CD14-positive monocyte (primary cell): ENCODE measurements around the gene CDC16. TPM values are rescaled to one million over a fixed set of nuclear protein-coding genes. Genes with fewer than 3 reads are reported as not detected.

Experiments
- DNase-seq, 3 donors: peaks; one replicate each; pipeline ENCODE4 v3.0.0-alpha.2; 2011 to 2022
- H2AFZ ChIP-seq: 2 replicates; pipeline ENCODE4 v1.6.0; 2012; ENCODE audit warnings: mild to moderate bottlenecking, low read depth, low read length, inconsistent platforms; ENCODE audit not compliant: insufficient read depth, poor library complexity, severe bottlenecking
- H3K27ac ChIP-seq, 2 donors: 1 replicate in 1 of 2; 2 replicates in 1 of 2; pipeline ENCODE4 v1.5.1; 2012 to 2013; ENCODE audit warnings: low read length in 2 of 2, control low read depth in 1 of 2, inconsistent platforms in 1 of 2, low read depth in 1 of 2, mild to moderate bottlenecking in 1 of 2
- H3K27me3 ChIP-seq, 2 donors: one replicate each; pipeline versions ENCODE4 v1.6.0 to v1.6.1; 2011 to 2013; ENCODE audit warnings: low read length in 2 of 2; ENCODE audit not compliant: control insufficient read depth in 2 of 2, insufficient read depth in 2 of 2
- H3K36me3 ChIP-seq, 2 donors: replicated peaks in 1 of 2; 1 replicate in 1 of 2; 2 replicates in 1 of 2; pipeline versions ENCODE4 v1.5.1 to v1.6.1; 2012 to 2013; ENCODE audit warnings: low read length in 2 of 2, control low read depth in 1 of 2, inconsistent platforms in 1 of 2, mild to moderate bottlenecking in 1 of 2; ENCODE audit not compliant: insufficient read depth in 2 of 2, control insufficient read depth in 1 of 2
- H3K4me1 ChIP-seq, 2 donors: 1 replicate in 1 of 2; 2 replicates in 1 of 2; pipeline versions ENCODE4 v1.5.1 to v1.6.1; 2012 to 2013; ENCODE audit warnings: low read length in 2 of 2, control low read depth in 1 of 2, inconsistent platforms in 1 of 2, mild to moderate bottlenecking in 1 of 2, moderate library complexity in 1 of 2; ENCODE audit not compliant: insufficient read depth in 2 of 2, control insufficient read depth in 1 of 2
- H3K4me2 ChIP-seq: replicated peaks from 2 replicates; pipeline ENCODE3; 2012; ENCODE audit warnings: low read length, moderate library complexity, mild to moderate bottlenecking; ENCODE audit not compliant: poor library complexity, severe bottlenecking; ENCODE audit errors: extremely low read depth
- H3K4me3 ChIP-seq, 3 experiments: fragments of 200-600 bp in 1 of 3; sonication (generic) in 1 of 3; replicated peaks in 1 of 3; 1 replicate in 2 of 3; 2 replicates in 1 of 3; pipeline ENCODE4 v1.5.1; 2011 to 2013; ENCODE audit warnings: low read length in 3 of 3, mild to moderate bottlenecking in 3 of 3, control low read depth in 2 of 3, low read depth in 2 of 3, inconsistent platforms in 1 of 3, moderate library complexity in 1 of 3
- H3K79me2 ChIP-seq: 2 replicates; pipeline ENCODE4 v1.6.0; 2012; ENCODE audit warnings: mild to moderate bottlenecking, control low read depth, inconsistent platforms, low read length, moderate library complexity; ENCODE audit not compliant: insufficient read depth
- H3K9ac ChIP-seq: 2 replicates; pipeline ENCODE4 v1.6.0; 2017; ENCODE audit warnings: low read length, mild to moderate bottlenecking; ENCODE audit not compliant: insufficient read depth, poor library complexity, severe bottlenecking
- H3K9me3 ChIP-seq, 2 donors: replicated peaks in 1 of 2; 1 replicate in 1 of 2; 2 replicates in 1 of 2; pipeline versions ENCODE4 v1.5.1 to v1.6.1; 2012 to 2013; ENCODE audit warnings: low read length in 2 of 2, control low read depth in 1 of 2; ENCODE audit not compliant: control insufficient read depth in 1 of 2, insufficient read depth in 1 of 2
- H4K20me1 ChIP-seq: 2 replicates; pipeline ENCODE4 v1.6.0; 2012; ENCODE audit warnings: mild to moderate bottlenecking, low read length, control low read depth, moderate library complexity; ENCODE audit not compliant: insufficient read depth
- H3K27ac Mint-ChIP-seq, 7 donors: one replicate each; pipeline ENCODE4 v1.8.0; 2020; ENCODE audit warnings: mild to moderate bottlenecking in 7 of 7, mixed read lengths in 7 of 7, moderate library complexity in 6 of 7, inconsistent platforms in 2 of 7
- H3K27me3 Mint-ChIP-seq, 3 donors: one replicate each; pipeline ENCODE4 v1.8.0; 2021 to 2022; ENCODE audit warnings: low read depth in 3 of 3, mild to moderate bottlenecking in 3 of 3, mixed read lengths in 3 of 3, moderate library complexity in 3 of 3, inconsistent platforms in 1 of 3
- H3K36me3 Mint-ChIP-seq, 2 donors: one replicate each; pipeline ENCODE4 v1.8.0; 2020; ENCODE audit warnings: mixed read lengths in 2 of 2, inconsistent platforms in 1 of 2, mild to moderate bottlenecking in 1 of 2
- H3K4me1 Mint-ChIP-seq: one replicate; pipeline ENCODE4 v1.8.0; 2020; ENCODE audit warnings: mild to moderate bottlenecking, mixed read lengths
- H3K4me3 Mint-ChIP-seq, 2 donors: one replicate each; pipeline ENCODE4 v1.8.0; 2020; ENCODE audit warnings: mild to moderate bottlenecking in 2 of 2, mixed read lengths in 2 of 2, moderate library complexity in 1 of 2
- H3K9me3 Mint-ChIP-seq, 7 donors: one replicate each; pipeline ENCODE4 v1.8.0; 2020 to 2022; ENCODE audit warnings: mixed read lengths in 7 of 7, mild to moderate bottlenecking in 6 of 7, moderate library complexity in 6 of 7, inconsistent platforms in 2 of 7
- WGBS: methylation state at CpG from one replicate; pipeline ENCODE4 v1.1.5; 2013; ENCODE audit warnings: missing lambda C conversion rate; ENCODE audit not compliant: insufficient coverage; 5-methylcytosine and 5-hydroxymethylcytosine counted together
- intact Hi-C, 2 donors: fragments of 100-400 bp; cut with micrococcal nuclease; formaldehyde crosslinking; loops; one replicate each; pipeline versions ENCODE4 v1.15.0 to v1.15.1; 2023
- polyA plus RNA-seq, 3 donors: library from polyadenylated mRNA; depleted of rRNA in 1 of 3; unstranded in 2 of 3; stranded (reverse) in 1 of 3; fragments of 300-500 nt in 2 of 3; fragments of >200 nt in 1 of 3; fragmentation: Illumina TruSeq in 2 of 3; gene quantifications; 1 replicate in 2 of 3; 2 replicates in 1 of 3; pipeline ENCODE4 v1.2.3, GENCODE V29; 2012 to 2021
- TF ChIP-seq, protein P1 (sequence below): fragments of 200-600 bp; IDR thresholded peaks from one replicate; pipeline ENCODE4 v1.8.0; 2022; ENCODE audit warnings: antibody characterized with exemption, mild to moderate bottlenecking

Gene CDC16
- polyA plus RNA-seq, 3 donors, result 15.6 to 72.1 (median 21.1) TPM

DNA sequence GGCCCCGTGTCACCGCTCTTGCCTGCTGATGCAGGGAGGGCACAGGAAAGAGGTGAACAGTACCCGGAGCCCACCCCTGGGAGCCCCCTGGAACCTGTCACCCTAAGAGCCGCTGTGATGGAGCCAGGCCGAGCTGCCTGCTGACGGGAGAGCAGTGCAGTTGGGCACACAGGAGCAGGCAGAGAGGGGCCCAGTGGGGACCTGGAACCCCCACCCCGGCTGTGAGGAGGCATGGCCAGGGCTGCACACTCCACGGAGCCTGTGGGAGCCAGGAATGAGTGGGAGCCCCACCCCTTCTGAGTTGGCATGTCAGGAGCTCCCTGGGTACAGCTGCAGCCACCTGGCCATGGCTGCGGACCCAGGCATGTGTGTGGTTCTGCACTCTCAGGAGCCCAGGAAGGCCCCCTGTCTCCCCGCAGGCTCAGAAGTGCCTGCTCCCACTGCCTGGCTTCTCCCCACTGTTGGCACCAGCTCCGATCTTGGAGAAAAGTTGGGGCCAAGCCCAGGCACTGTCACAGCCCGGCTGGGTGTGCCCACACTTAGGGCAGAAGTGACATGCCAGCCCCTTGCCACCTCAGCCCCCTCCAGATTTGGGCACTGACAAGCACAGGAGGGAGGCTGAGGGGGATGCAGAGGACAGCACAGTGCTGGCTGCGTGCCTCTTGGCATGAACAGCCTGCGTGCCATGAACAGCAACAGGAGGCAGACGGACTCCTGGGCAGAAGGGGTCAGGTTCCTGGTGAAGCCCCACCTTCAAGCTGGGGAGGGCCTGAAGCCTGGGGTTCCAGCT, 49.3 kb upstream of the CDC16 start:
- Histone ChIP-seq H3K9ac (no peak overlapping the region), H3K79me2 (no peaks in the 10 kb centered on the region), H3K27ac (no peak overlapping the region), H2AFZ (no peak overlapping the region), H3K27me3 (no peaks in the 10 kb centered on the region), H3K9me3 (peaks cover 21 to 22% of the 10 kb centered on the region in 2 donors), H3K4me1 (no peaks in the 10 kb centered on the region), H4K20me1 (no peaks in the 10 kb centered on the region), H3K4me3 (no peak overlapping the region), H3K4me2 (no peak overlapping the region), H3K36me3 (no peaks in the 10 kb centered on the region)
- H3K9me3 Mint-ChIP-seq, result peaks cover 22 to 35% (median 26%) of the 10 kb centered on the region in 7 donors
- H3K4me1 Mint-ChIP-seq, result peaks cover 5% of the 10 kb centered on the region
- TF ChIP-seq, protein P1, sequence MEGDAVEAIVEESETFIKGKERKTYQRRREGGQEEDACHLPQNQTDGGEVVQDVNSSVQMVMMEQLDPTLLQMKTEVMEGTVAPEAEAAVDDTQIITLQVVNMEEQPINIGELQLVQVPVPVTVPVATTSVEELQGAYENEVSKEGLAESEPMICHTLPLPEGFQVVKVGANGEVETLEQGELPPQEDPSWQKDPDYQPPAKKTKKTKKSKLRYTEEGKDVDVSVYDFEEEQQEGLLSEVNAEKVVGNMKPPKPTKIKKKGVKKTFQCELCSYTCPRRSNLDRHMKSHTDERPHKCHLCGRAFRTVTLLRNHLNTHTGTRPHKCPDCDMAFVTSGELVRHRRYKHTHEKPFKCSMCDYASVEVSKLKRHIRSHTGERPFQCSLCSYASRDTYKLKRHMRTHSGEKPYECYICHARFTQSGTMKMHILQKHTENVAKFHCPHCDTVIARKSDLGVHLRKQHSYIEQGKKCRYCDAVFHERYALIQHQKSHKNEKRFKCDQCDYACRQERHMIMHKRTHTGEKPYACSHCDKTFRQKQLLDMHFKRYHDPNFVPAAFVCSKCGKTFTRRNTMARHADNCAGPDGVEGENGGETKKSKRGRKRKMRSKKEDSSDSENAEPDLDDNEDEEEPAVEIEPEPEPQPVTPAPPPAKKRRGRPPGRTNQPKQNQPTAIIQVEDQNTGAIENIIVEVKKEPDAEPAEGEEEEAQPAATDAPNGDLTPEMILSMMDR, result no peak
- H3K4me3 Mint-ChIP-seq, result no peak overlapping the region
- intact Hi-C loops, result no loop called here
- peaks cover 0 to 2% of the 10 kb centered on the region in 2 donors for H3K36me3 Mint-ChIP-seq
- peaks cover 2 to 6% (median 3%) of the 10 kb centered on the region in 3 donors for H3K27me3 Mint-ChIP-seq
- H3K27ac Mint-ChIP-seq, result no peak overlapping the region
- no peak for DNase-seq
- WGBS, result 98% methylated on average over 14 of the region's 15 CpGs

DNA sequence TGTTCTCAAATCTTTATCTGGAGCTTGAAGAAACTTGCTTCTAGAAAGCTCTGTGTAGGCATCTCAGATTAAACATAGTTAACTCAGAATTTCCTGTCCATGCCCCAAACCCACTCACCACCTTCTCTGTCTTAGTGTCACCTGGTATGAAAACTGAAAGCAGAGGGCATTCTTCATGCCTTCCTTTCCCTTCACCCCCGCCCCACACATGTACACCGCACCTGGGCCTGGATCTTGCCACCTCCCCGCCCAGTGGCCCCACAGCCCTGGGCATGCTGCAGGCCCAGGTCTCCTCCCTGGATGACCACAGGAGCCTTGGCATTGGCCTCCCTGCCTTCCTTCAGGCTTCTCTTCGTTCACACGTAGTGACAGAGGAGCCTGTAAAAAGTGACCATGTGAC, 39.8 kb upstream of the CDC16 start:
- Mint-ChIP-seq H3K27me3 (peaks cover 3 to 19% (median 6%) of the 10 kb centered on the region in 3 donors), H3K9me3 (peaks cover 5 to 19% (median 11%) of the 10 kb centered on the region in 7 donors), H3K4me3 (no peak overlapping the region), H3K4me1 (no peaks in the 10 kb centered on the region), H3K36me3 (no peaks in the 10 kb centered on the region), H3K27ac (no peak overlapping the region)
- 90% methylated on average over 5 of the region's 5 CpGs for WGBS
- Histone ChIP-seq H3K27ac (no peak overlapping the region), H3K9ac (no peak overlapping the region), H3K9me3 (peaks cover 3 to 12% of the 10 kb centered on the region in 2 donors), H2AFZ (no peak overlapping the region), H3K79me2 (no peaks in the 10 kb centered on the region), H3K4me2 (no peak overlapping the region), H3K27me3 (peaks cover 0 to 6% of the 10 kb centered on the region in 2 donors), H3K36me3 (no peaks in the 10 kb centered on the region), H4K20me1 (no peaks in the 10 kb centered on the region), H3K4me1 (no peaks in the 10 kb centered on the region), H3K4me3 (no peak overlapping the region)
- TF ChIP-seq, protein P1, result no peak
- DNase-seq, result no peak
- intact Hi-C loops, result no loop called here
